ENCODE measurements around the gene PGLYRP2. TPM values are rescaled to one million over a fixed set of nuclear protein-coding genes. Genes with fewer than 3 reads are reported as not detected.
"Not testable (repeated sequence)": the region's sequence is repeated elsewhere in the genome, so short reads cannot be mapped to it uniquely, and the experiment has no call there.

PGLYRP2 gene
- polyA plus RNA-seq, 4 donors, result 0.54 TPM; not detected in 3

- no peak overlapping the region for H3K4me3 ChIP-seq (ENCODE audit: low read depth in 1 of 3, low read length in 3 of 3)
- DNase-seq, result no peak
- 77 to 85% (median 78%) methylated on average over 4 of the region's 4 CpGs for WGBS, 3 donors
- no peaks in the 10 kb centered on the region for H3K36me3 ChIP-seq (ENCODE audit: control insufficient read depth in 3 of 3, insufficient read depth in 2 of 3, low read depth in 1 of 3, low read length in 3 of 3)
- H3K4me1 ChIP-seq (ENCODE audit: control insufficient read depth in 3 of 3, insufficient read depth in 2 of 3, low read depth in 1 of 3, low read length in 2 of 3), result no peaks in the 10 kb centered on the region
- no peak for FAIRE-seq
- no peak overlapping the region for H3K27ac ChIP-seq (ENCODE audit: low read depth in 1 of 3, low read length in 2 of 3)
- peaks cover 0 to 6% of the 10 kb centered on the region in 2 donors for H3K9me3 ChIP-seq (ENCODE audit: control insufficient read depth in 2 of 2, insufficient read depth in 1 of 2, low read depth in 1 of 2, low read length in 1 of 2)
- H3K27me3 ChIP-seq (ENCODE audit: control insufficient read depth in 3 of 3, insufficient read depth in 3 of 3, low read length in 3 of 3), result peaks cover 0 to 4% (median 1%) of the 10 kb centered on the region in 3 donors
These were observed 4.1 kb downstream of the PGLYRP2 start for GRCh38 chr19:15475169-15475568.

- WGBS, 3 donors, result 66 to 69% (median 69%) methylated on average over 4 of the region's 4 CpGs
These were observed 5.5 kb downstream of the PGLYRP2 start for GRCh38 chr19:15473821-15474220.

GRCh38 chr19:15471639-15472101 lies 7.6 kb downstream of the PGLYRP2 start:
- 59 to 75% (median 65%) methylated on average over 31 of the region's 31 CpGs for WGBS, 3 donors
- H3K27me3 ChIP-seq (ENCODE audit: control insufficient read depth in 3 of 3, insufficient read depth in 3 of 3, low read length in 3 of 3), result peaks cover 0 to 21% (median 9%) of the 10 kb centered on the region in 3 donors
- H3K27ac ChIP-seq (ENCODE audit: low read depth in 1 of 3, low read length in 2 of 3), result no peak overlapping the region
- no peak for DNase-seq
- H3K4me3 ChIP-seq (ENCODE audit: low read depth in 1 of 3, low read length in 3 of 3), result no peak overlapping the region
- no peaks in the 10 kb centered on the region for H3K4me1 ChIP-seq (ENCODE audit: control insufficient read depth in 3 of 3, insufficient read depth in 2 of 3, low read depth in 1 of 3, low read length in 2 of 3)
- H3K36me3 ChIP-seq (ENCODE audit: control insufficient read depth in 3 of 3, insufficient read depth in 2 of 3, low read depth in 1 of 3, low read length in 3 of 3), result no peaks in the 10 kb centered on the region
- no peak for FAIRE-seq
- H3K9me3 ChIP-seq (ENCODE audit: control insufficient read depth in 2 of 2, insufficient read depth in 1 of 2, low read depth in 1 of 2, low read length in 1 of 2), result peaks cover 0 to 6% of the 10 kb centered on the region in 2 donors

More at GRCh38 chr19:15473821-15474220, 5.5 kb downstream of the PGLYRP2 start:
- H3K4me1 ChIP-seq (ENCODE audit: control insufficient read depth in 3 of 3, insufficient read depth in 2 of 3, low read depth in 1 of 3, low read length in 2 of 3); FAIRE-seq; H3K36me3 ChIP-seq (ENCODE audit: control insufficient read depth in 3 of 3, insufficient read depth in 2 of 3, low read depth in 1 of 3, low read length in 3 of 3); H3K9me3 ChIP-seq (ENCODE audit: control insufficient read depth in 2 of 2, insufficient read depth in 1 of 2, low read depth in 1 of 2, low read length in 1 of 2); H3K4me3 ChIP-seq (ENCODE audit: low read depth in 1 of 3, low read length in 3 of 3); DNase-seq; H3K27ac ChIP-seq (ENCODE audit: low read depth in 1 of 3, low read length in 2 of 3): not testable (repeated sequence)
- H3K27me3 ChIP-seq (ENCODE audit: control insufficient read depth in 3 of 3, insufficient read depth in 3 of 3, low read length in 3 of 3), result peaks cover 0 to 15% (median 6%) of the 10 kb centered on the region in 3 donors

GRCh38 chr19:15469513-15470297 lies 9.6 kb downstream of the PGLYRP2 start:
- H3K4me1 ChIP-seq (ENCODE audit: control insufficient read depth in 3 of 3, insufficient read depth in 2 of 3, low read depth in 1 of 3, low read length in 2 of 3), result no peaks in the 10 kb centered on the region
- DNase-seq (no peak), FAIRE-seq (no peak)
- no peaks in the 10 kb centered on the region for H3K9me3 ChIP-seq (ENCODE audit: control insufficient read depth in 2 of 2, insufficient read depth in 1 of 2, low read depth in 1 of 2, low read length in 1 of 2)
- no peaks in the 10 kb centered on the region for H3K36me3 ChIP-seq (ENCODE audit: control insufficient read depth in 3 of 3, insufficient read depth in 2 of 3, low read depth in 1 of 3, low read length in 3 of 3)
- 3 to 11% (median 6%) methylated on average over 23 to 65 of the region's 65 CpGs for WGBS, 3 donors
- peaks cover 0 to 25% (median 9%) of the 10 kb centered on the region in 3 donors for H3K27me3 ChIP-seq (ENCODE audit: control insufficient read depth in 3 of 3, insufficient read depth in 3 of 3, low read length in 3 of 3)
- H3K27ac ChIP-seq (ENCODE audit: low read depth in 1 of 3, low read length in 2 of 3), result no peak overlapping the region
- H3K4me3 ChIP-seq (ENCODE audit: low read depth in 1 of 3, low read length in 3 of 3), result peak overlapping the region in 1 of 3 donors; percentile 42

GRCh38 chr19:15468675-15469512 lies 10.4 kb downstream of the PGLYRP2 start:
- Histone ChIP-seq H3K4me1 (ENCODE audit: control insufficient read depth in 3 of 3, insufficient read depth in 2 of 3, low read depth in 1 of 3, low read length in 2 of 3) (no peaks in the 10 kb centered on the region), H3K9me3 (ENCODE audit: control insufficient read depth in 2 of 2, insufficient read depth in 1 of 2, low read depth in 1 of 2, low read length in 1 of 2) (no peaks in the 10 kb centered on the region), H3K27ac (ENCODE audit: low read depth in 1 of 3, low read length in 2 of 3) (no peak overlapping the region), H3K27me3 (ENCODE audit: control insufficient read depth in 3 of 3, insufficient read depth in 3 of 3, low read length in 3 of 3) (peaks cover 0 to 33% (median 9%) of the 10 kb centered on the region in 3 donors), H3K36me3 (ENCODE audit: control insufficient read depth in 3 of 3, insufficient read depth in 2 of 3, low read depth in 1 of 3, low read length in 3 of 3) (no peaks in the 10 kb centered on the region), H3K4me3 (ENCODE audit: low read depth in 1 of 3, low read length in 3 of 3) (peak overlapping the region in 1 of 3 donors; percentile 42)
- FAIRE-seq (no peak), DNase-seq (no peak)
- 37 to 50% (median 41%) methylated on average over 12 of the region's 12 CpGs for whole genome bisulfite sequencing, 3 donors

DNA sequence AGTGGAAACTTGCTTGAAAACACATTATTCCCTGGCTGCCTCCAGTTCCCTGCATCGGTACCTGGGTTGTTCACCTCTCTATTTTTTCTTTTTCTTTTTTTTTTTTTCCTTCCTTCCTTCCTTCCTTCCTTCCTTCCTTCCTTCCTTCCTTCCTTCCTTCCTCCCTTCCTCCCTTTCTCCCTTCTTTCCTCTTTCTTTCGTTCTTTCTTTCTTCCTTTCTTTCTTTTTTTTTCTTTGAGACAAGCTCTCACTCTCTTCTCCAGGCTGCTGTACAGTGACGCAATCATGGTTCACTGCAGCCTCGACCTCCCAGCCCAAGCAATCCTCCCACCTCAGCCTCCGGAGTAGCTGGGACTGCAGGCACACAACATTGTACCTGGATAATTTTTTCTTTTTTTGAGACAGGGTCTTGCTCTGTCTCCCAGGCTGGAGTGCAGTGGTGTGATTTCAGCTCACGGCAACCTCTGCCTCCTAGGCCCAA lies 11.5 kb downstream of the PGLYRP2 start:
- WGBS, 3 donors, result 74 to 79% (median 75%) methylated on average over 6 of the region's 6 CpGs
- FAIRE-seq, result no peak
- Histone ChIP-seq H3K4me3 (ENCODE audit: low read depth in 1 of 3, low read length in 3 of 3) (no peak overlapping the region), H3K36me3 (ENCODE audit: control insufficient read depth in 3 of 3, insufficient read depth in 2 of 3, low read depth in 1 of 3, low read length in 3 of 3) (no peaks in the 10 kb centered on the region), H3K9me3 (ENCODE audit: control insufficient read depth in 2 of 2, insufficient read depth in 1 of 2, low read depth in 1 of 2, low read length in 1 of 2) (no peaks in the 10 kb centered on the region), H3K27ac (ENCODE audit: low read depth in 1 of 3, low read length in 2 of 3) (no peak overlapping the region), H3K4me1 (ENCODE audit: control insufficient read depth in 3 of 3, insufficient read depth in 2 of 3, low read depth in 1 of 3, low read length in 2 of 3) (no peaks in the 10 kb centered on the region), H3K27me3 (ENCODE audit: control insufficient read depth in 3 of 3, insufficient read depth in 3 of 3, low read length in 3 of 3) (peaks cover 0 to 41% (median 9%) of the 10 kb centered on the region in 3 donors)
- DNase-seq, result no peak

- WGBS, 3 donors, result 28 to 39% (median 37%) methylated on average over 8 of the region's 8 CpGs
- FAIRE-seq (no peak), DNase-seq (peak in 1 of 2 donors; percentile 37)
- Histone ChIP-seq H3K9me3 (ENCODE audit: control insufficient read depth in 2 of 2, insufficient read depth in 1 of 2, low read depth in 1 of 2, low read length in 1 of 2) (no peaks in the 10 kb centered on the region), H3K36me3 (ENCODE audit: control insufficient read depth in 3 of 3, insufficient read depth in 2 of 3, low read depth in 1 of 3, low read length in 3 of 3) (no peaks in the 10 kb centered on the region), H3K27me3 (ENCODE audit: control insufficient read depth in 3 of 3, insufficient read depth in 3 of 3, low read length in 3 of 3) (peaks cover 0 to 41% (median 9%) of the 10 kb centered on the region in 3 donors), H3K4me1 (ENCODE audit: control insufficient read depth in 3 of 3, insufficient read depth in 2 of 3, low read depth in 1 of 3, low read length in 2 of 3) (no peaks in the 10 kb centered on the region), H3K4me3 (ENCODE audit: low read depth in 1 of 3, low read length in 3 of 3) (no peak overlapping the region), H3K27ac (ENCODE audit: low read depth in 1 of 3, low read length in 2 of 3) (peak overlapping the region in 1 of 3 donors; percentile 50)
These were observed 12.2 kb downstream of the PGLYRP2 start for GRCh38 chr19:15466851-15467733.
